GM20431 (cell line): ENCODE results near the gene NEAT1.

Source experiments
- in situ Hi-C: fragments of 300-500 bp; cut with MseI, MboI; formaldehyde crosslinking; loops from one replicate; pipeline ENCODE4 v1.15.0; 2020; ENCODE audit warnings: low sequenced_read_pairs; ENCODE audit not compliant: unreplicated experiment

Gene NEAT1

DNA sequence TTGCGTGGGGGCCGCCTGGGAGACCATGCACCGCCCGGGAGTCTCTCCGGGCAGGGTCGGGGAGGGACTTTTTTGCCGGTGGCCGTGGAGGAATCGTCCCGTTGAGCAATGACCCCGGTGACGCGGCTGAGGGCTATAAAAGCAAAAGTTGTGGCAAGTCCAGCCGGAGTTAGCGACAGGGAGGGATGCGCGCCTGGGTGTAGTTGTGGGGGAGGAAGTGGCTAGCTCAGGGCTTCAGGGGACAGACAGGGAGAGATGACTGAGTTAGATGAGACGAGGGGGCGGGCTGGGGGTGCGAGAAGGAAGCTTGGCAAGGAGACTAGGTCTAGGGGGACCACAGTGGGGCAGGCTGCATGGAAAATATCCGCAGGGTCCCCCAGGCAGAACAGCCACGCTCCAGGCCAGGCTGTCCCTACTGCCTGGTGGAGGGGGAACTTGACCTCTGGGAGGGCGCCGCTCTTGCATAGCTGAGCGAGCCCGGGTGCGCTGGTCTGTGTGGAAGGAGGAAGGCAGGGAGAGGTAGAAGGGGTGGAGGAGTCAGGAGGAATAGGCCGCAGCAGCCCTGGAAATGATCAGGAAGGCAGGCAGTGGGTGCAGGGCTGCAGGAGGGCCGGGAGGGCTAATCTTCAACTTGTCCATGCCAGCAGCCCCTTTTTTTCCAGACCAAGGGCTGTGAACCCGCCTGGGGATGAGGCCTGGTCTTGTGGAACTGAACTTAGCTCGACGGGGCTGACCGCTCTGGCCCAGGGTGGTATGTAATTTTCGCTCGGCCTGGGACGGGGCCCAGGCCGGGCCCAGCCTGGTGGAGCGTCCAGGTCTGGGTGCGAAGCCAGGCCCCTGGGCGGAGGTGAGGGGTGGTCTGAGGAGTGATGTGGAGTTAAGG, at the start of gene NEAT1:
Gene NEAT1 (plus strand): TSS at position 166 of the 883 bp plus-strand sequence.
- in situ Hi-C loops, result no loop called here

DNA sequence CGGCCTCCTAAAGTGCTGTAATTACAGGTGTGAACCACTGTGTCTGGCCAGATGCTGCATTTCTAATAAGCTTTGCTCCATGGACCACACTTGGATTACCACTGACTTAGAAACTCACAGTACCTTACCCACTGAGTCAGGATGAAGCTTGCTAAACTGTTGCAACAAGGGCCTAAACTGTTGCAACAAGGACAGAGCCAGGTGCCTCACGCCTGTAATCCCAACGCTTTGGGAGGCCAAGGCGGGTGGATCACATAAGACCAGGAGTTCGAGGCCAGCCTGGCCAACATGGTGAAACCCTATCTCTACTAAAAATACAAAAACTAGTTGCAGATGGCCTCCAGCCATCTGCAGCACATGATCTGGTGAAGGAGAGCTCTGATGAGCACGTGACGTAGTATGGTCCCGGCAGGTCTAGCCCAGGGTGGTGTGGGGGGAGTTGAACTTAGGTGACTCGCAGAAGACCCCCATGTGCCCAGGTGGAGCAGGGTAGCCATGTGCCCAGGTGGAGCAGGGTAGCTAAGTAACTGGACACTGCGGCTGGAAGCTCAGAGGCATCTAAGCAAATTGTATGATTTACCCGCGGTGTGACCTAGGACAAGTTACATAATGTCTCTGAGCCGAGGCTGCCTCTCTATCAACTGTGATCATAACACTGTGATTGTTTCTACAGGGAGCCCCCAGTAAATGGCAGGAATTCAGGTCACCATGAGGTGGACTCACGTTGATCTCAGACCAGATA, 48.6 kb upstream of the NEAT1 start:
- in situ Hi-C loops, result no loop called here

DNA sequence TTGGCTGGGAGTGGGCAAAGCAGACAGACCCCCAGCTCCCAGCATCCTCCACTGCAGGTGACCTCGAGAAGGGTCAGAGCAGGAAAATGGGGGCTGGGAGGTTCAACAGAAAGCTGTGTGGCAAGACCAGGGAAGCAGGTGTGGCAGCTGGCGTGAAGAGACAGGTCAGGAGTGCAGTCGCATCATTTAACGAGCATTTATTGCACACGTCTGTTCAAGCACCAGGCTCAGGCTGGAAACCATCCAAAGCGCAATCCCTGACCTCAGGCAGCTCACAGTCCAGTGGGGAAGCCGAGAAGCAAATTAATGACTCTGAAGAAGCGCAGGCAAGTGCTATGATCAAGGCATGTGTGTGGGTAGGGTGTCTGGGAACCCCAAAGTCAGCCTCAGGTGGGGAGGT, 47.6 kb upstream of the NEAT1 start:
- in situ Hi-C loops, result loop anchor here (5.0 kb wide), 1 partner anchor 137 kb away; no protein-coding TSS in a partner anchor

DNA sequence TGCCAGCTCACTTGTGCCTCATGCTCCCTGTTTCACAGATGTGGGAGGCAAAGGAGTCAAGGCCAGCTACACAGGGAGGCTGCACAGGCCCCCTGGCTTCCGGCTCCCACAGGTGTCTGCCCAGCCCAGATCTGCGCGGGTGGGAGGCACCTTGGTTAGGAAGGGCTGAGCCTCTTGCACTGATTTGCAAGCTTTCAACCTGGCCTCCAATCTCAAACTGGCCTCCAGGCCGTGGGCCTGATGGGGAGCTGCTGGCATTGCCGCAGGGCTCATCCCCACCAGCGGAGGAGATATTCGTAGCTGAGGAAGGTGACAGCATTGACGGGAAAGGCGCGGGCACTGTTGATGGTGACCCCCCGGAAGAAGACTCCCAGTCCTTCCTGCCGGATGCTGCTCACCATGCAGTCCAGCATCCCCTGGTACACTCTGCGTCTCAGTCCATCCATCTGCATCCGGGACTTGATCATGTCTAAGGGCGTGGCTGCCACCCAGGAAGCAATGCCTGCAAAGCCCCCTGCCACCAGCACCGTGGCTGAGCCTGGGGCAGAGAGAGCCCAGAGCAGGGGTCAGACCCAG, 46.4 kb upstream of the NEAT1 start:
- in situ Hi-C loops, result loop anchor here (5.0 kb wide), 1 partner anchor 136 kb away; no protein-coding TSS in a partner anchor

DNA sequence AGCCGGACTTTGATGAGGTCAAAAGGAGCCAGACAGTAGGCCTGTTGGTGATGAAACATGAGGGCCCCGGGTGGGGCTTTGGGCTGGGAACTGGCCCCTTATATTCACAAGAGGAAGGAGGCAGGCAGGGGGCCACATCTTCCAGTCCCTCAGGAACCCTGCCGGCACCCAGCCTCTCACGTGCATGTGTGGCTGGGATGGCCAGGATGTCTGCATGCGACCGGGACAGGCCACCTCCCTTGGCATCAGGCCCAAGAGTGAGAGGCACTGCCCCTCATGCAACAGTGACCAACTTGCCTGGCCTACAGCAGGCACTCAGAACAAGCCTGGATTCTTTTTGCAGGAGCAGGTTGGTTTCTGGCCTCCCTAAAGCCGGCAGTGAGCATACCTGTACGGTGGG, 45.6 kb upstream of the NEAT1 start:
- in situ Hi-C loops, result loop anchor here (5.0 kb wide), 1 partner anchor 135 kb away; no protein-coding TSS in a partner anchor

DNA sequence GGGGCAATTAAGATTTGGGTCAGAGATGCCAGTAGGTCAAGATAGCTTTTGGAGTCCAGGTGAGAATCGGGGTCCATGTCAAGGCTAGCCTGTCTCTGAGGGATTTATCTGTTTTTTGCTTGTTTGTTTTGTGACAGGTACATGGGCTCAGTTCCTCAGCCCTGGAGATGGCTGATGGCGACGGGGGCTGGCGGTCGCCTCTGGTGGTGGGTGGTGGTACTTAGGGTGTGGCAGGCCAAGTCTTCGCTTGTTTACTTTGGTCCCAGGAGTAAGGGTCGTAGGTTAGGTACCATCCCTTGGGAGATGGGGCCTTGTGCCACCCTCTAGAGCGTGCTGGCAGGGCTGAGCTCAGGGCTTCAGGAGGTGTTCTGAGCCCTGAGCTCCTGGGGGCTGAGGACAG, 44.8 kb upstream of the NEAT1 start:
- in situ Hi-C loops, result loop anchor here (5.0 kb wide), 1 partner anchor 135 kb away; no protein-coding TSS in a partner anchor

DNA sequence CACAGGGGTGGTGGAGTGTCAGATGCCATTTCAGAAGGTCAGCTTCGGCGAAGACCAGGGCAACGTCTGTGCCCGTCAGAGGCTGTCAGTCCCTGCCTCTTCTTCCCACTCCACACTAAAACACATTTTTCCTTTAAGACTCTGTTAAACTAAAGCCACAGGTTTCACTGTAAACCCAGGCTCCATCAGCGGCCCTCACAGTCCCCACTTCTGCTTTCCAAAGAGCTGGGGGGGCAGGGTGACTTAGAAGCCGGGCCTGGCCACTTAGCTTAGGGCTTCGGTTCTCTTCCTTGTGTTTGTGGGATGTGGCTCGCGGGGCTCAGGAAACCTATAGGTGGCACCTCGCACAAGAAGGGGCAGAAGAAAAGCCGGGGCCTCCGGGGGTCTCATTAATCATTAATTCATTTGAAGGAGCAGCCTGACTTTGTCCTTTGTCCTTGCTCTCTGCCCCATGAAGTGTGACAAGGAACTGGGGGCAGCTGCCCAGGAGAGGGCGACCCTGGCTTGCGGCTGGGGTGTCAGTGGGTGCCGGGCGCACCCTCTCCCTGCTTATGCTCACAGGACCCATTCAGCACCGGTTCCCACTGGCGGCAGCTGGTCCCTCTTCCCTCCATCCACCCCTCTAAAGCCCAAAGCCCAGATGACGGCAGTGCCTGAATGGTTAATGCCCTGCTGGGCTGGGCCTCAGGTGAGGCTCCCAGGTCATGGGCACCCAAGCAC, 44.2 kb upstream of the NEAT1 start:
- in situ Hi-C loops, result loop anchor here (5.0 kb wide), 1 partner anchor 134 kb away; no protein-coding TSS in a partner anchor

DNA sequence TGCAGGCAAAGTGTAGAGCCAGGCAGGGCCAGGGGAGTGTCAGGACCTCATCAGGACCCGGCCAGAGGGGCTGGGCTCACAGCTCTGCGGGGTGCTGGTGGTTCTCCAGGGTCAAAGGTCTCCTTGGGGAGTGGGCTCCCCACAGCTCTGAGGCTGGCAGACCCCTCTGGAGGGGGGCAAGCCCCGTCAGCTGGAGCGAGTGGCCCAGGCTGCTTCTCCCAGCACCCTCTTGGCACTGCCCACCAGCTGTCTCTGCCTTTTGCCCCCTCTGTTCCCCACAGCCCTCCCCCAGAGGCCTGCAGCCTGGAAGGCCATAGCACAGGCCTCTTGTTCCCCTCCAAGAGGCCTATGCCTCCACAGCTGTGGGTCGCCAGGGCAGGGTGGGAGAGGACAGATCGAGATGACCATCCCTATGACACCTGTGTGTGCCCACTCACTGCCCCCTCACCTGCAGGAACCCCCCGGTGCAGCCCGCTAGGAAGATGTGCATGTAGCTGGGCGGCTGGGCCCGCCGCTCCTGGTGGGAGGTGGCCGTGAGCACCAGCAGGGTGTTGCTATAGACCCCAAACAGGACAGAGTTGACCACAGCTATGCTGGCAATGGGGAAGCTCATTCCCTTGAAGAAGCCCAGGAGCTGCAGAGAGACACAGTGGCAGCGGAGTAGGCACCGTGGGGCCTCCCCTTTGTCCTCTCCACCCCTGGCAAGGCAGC, 43.5 kb upstream of the NEAT1 start:
- in situ Hi-C loops, result loop anchor here (5.0 kb wide), 1 partner anchor 133 kb away; no protein-coding TSS in a partner anchor

DNA sequence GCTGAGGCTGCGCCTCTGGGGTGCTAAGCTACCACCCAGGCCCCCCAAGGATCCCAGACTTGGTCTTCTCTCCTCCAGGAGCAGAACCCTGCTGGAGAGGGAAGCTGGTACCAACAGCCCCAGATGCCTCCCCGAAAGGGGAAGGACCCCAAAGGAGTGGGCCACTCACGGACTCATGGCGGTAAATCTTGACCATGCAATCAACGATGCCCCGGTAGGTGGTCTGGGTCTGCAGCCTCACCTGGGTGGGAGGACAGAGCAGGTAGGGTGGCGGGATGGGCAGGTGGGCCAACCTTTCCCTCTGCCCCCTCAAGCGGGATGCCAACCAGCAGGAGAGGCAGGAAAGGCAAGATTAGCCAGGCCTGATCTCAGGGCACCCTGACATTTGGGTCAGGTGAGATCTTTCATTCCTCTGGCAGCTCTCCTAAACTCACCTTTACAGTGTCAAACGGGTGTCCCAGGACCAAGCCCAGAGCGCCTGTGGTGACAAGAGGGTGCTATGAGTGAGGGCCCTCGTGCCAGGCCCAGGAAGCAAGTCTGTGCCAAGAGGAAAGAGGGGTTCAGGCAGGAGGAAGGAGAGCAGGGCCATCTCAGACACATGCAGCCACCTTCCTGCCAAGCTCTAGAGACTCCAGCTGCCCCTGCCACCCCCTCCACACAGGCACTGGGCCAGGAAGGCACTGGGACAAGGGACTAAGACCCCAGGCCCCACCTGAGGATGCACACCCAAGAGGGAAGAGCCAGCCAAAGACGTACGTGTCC, 42.7 kb upstream of the NEAT1 start:
- in situ Hi-C loops, result loop anchor here (5.0 kb wide), 1 partner anchor 132 kb away; no protein-coding TSS in a partner anchor

DNA sequence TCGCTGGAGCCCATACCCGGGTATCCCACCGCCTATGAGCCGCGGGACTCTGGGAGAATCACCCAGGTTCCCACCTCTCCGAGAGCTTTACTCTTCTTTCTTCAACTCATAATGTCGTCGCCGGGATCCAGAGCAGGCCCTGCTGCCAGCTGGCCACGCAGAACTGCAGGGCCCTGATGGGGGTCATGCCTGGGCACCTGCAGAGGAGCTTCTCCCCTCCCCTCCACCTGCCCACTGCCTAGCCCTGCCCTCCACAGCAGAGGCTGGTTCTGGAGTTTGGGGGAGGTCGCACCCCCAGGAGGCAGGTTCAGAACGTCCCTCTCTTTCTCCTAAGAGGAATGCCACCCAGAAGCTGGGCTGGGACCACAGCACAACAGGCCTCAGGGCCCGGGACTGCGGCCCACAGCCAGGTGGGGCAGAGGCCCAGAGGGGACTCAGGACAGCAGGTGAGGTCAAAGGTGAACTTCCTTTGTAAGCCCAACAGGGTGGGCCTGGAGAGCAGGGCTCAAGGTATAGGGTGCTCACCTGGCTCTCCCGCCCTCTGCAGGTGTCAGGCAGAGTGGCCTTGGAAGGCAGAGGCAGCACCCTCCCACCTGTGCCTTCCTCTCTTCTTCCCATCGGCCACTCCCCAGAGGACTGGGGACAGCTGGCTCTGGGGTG, 42.0 kb upstream of the NEAT1 start:
- in situ Hi-C loops, result no loop called here

DNA sequence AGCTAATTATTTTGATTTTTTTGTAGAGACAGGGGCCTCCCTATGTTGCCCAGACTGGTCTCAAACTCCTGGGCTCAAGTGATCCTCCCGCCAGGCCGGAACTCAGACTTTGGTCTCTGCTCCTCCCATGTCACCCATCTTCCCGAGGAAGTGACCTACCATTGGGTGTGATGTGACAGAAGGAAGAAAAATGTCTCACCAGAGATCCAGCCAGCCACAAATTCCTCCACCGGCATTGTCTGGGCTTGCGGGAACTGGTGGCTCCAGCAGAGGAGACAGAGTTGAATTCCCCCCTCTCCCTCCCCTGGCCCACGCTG, 40.9 kb upstream of the NEAT1 start:
- in situ Hi-C loops, result no loop called here

DNA sequence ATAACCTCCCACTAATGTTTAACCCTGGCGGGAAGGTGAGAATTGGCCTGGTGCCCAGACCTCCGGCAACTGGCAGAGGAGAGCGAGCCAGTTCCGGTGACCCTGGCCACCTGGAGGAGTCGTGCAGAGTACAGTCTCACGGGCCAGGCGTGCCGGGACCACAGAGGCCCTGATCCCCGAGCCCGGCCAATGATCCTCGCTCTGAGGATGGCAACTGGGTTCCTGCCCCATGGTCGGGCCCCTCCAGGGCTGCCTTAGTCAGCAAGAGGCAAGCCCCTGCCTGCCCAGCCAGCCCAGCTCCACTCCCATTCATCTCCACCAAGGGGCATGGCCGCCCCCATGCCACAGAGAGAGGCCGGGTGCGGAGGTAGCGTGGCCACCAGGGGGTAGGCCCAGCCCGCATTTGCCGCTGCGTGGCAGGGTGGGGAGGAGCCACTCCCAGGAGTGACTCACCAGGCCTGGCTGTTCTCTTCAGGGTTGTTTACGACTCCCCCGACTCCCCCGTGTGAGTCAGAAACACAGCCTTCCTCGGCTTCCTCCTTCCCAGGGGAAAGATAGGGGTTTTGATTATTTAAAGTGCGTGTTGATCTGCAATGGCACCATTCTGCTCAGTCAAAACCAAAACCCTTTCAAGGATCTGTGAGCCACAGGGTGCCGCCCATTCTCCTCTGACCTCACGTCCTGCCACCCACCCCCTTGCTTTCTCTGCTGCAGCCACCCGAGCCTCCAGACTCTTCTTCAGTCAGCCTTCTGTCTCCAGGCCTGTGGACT, 40.4 kb upstream of the NEAT1 start, which contains the start of gene SLC25A45:
Gene SLC25A45 (minus strand): TSS at position 614 of the 771 bp plus-strand sequence. CDS start 695 bp downstream, outside the sequence.
- in situ Hi-C loops, result no loop called here

DNA sequence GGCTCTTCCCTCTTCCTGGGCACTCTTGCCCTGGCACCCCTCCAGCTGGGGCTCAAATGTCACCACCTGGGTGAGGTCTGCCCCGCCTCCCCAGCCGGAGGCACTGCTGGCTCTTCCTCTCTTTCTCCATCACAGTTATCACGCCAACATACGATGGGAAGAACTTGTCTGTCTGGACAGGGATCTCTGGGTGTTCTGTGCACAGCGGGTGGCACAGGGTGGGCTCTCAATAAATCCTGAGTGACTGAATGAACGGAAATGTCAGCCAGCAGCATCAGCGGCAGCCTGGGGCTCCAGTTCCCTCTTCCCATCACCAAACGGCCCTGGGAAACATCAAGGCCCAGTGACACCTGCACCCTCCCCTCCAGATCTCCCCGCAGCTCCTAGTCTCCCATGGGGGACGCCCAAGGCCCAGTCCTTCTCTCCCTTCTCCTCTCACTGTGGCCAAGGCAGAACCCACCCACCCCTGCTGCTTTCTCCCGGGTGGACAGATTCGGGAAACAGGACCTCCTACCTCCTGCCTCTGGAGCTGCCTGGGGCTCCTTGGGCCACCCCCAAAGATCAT, 39.7 kb upstream of the NEAT1 start:
- in situ Hi-C loops, result no loop called here

DNA sequence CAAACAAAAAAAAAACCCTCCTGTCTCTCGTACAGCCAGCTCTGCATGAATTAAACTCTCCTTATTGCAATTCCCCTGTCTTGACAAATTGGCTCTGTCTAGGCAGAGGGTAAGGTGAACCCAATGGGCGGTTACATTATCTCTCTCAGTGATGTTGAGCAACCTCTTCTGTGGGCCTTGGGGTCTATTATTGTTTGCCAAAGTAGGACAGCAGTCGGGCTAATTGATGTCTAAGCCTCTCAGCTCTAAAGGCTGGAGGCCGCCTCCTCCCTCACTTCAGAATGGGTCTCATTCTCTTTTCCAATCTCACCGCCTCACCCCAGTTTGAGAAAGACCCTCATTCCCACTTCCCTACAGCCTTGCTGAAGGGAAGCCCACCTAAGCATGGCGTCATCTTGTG, 38.8 kb upstream of the NEAT1 start:
- in situ Hi-C loops, result no loop called here

DNA sequence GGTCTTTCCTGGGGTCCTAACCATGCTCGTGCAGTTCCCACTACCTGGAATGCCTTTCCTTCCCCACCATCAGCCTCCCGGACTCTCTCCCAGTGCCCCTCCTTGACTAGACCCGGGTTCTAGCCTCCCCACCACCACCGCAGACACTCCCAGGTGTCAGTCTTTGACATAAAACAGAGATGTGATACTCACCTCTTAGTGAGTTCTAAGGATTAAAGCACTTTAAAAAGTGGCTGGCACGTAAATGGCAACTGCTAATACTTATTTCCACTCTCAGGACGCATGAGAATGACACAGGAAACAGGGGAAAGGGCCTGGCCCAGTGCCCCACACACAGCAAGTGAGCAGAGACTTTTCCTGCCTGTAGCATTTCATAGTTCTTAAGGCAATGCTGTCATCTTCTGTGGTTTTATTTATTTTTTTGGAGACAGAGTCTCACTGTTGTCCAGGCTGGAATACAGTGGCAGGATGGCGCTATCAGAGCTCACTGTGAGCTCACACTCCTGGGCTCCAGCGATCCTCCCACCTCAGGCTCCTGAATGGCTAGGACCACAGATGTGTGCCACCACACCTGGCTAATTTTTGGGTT, 38.2 kb upstream of the NEAT1 start:
- in situ Hi-C loops, result no loop called here

DNA sequence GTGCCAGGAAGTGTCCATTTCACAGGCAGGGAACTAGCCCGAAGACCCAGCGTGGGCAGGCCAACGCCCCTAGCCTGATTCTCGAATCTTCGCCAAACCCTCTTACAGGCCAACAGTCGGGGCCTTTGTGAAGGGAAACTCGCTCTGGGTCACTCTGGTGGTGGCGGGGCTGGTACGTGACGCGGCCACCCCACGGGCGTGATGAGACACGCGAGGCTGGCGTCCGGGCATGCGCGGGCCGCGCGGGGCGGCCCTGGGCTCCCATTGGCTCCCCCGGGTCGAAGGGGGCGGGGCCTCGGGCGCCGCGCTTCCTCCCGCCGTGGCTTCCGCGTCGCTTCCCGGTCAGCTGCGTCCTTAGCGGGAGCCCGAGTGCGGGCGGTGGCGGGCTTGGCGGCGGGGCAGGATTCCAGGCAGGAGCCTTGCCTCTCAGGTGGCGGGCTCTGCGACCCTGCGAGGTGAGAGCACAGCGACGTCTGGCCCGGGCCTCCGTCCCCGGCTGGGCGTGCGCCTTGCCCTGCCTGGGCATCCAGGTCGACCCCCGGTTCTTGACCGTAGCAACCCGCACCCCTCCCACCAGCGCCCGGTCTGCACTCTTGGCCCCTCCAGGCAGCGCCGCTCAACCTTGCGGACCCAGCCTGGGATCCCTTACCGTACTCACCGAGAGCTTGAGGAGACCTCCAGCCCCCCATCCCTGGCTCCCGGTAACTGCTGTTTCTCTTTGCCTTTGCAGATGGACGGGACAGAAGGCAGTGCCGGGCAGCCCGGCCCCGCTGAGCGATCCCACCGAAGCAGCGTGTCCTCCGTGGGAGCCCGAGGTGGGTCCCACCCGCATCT, 36.1 kb upstream of the NEAT1 start, which contains the start of gene FRMD8:
Gene FRMD8 (plus strand): TSS at position 331 of the 834 bp plus-strand sequence. CDS start 400 bp downstream, at position 731.
- in situ Hi-C loops, result no loop called here
